ENCODE measurements around the gene GALNTL6.
A peak's percentile ranks its signal among the peaks of the same experiment; 100 is the strongest.
"Not testable (repeated sequence)": the region's sequence is repeated elsewhere in the genome, so short reads cannot be mapped to it uniquely, and the experiment has no call there.

Gene GALNTL6

DNA sequence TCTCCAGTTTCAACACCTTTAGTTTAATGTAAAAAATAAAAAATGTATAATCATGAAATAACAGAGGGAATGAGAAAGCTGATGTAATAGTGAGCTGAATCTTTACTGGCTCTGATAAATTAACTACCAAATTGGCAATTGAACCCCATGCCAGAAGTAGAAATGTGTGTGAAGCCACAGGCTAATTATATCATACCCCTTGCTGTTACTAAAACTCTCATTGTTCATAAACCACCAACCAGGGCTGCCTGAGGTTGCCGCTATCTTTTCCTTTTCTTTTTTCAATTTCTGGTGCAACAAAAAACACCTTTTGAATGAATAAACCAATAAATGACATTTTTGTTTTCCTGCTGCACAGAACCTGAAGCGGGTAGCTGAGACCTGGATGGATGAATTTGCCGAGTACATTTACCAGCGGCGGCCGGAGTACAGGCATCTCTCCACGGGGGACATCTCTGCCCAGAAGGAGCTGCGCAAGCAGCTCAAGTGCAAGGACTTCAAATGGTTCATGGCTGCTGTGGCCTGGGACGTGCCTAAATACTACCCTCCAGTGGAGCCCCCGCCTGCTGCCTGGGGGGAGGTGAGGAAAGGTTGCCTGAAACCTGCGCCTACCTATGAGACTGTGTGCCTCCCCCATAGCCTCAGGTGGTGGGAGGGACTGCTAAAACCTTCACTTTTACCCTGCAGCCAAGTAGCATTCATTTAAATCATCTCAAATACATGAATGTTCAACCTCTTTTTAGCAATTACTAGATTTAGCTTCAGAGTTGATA lies 1138.7 kb downstream of the GALNTL6 start:
- no peak overlapping the region for H3K4me3 ChIP-seq (ENCODE audit: low read depth, low read length)
- no peak for DNase-seq (ENCODE audit: low read depth)
- TF ChIP-seq, protein P1, sequence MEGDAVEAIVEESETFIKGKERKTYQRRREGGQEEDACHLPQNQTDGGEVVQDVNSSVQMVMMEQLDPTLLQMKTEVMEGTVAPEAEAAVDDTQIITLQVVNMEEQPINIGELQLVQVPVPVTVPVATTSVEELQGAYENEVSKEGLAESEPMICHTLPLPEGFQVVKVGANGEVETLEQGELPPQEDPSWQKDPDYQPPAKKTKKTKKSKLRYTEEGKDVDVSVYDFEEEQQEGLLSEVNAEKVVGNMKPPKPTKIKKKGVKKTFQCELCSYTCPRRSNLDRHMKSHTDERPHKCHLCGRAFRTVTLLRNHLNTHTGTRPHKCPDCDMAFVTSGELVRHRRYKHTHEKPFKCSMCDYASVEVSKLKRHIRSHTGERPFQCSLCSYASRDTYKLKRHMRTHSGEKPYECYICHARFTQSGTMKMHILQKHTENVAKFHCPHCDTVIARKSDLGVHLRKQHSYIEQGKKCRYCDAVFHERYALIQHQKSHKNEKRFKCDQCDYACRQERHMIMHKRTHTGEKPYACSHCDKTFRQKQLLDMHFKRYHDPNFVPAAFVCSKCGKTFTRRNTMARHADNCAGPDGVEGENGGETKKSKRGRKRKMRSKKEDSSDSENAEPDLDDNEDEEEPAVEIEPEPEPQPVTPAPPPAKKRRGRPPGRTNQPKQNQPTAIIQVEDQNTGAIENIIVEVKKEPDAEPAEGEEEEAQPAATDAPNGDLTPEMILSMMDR (conservative IDR thresholded peaks at IDR 0.05; ENCODE audit: low read depth, low read length), result no peak

DNA sequence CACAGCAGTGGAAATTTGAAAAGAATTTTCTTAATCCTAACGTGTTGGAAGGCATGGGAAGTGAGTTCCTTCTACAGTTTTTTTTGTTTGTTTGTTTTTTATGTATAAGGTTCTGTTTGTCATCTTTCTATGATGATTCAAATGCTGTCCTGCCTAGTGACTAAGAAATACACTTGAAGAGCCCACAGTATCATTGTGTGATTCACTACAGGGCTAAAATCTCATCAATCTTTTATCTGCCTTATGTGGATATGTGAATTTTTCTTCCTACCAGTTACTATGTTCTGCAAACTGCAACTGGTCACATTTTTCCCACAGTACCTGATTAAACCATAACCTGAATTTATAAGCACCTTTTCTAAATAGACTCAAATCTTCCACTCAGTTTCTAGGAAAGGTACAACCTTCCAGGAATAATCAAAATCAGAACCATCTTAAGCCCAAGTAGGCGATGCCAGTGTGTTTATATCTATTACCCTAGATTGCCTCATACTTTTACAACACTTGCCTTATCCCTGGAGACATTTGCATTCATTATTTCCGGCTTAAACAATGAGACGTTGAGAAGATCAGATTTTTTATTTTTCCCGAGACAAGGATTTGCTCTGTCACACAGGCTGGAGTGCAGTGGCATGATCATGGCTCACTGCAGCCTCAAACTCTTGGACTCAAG lies 1140.8 kb downstream of the GALNTL6 start:
- no peak for DNase-seq (ENCODE audit: low read depth)
- TF ChIP-seq, protein P1 (conservative IDR thresholded peaks at IDR 0.05; ENCODE audit: low read depth, low read length), result no peak
- no peak overlapping the region for H3K4me3 ChIP-seq (ENCODE audit: low read depth, low read length)

DNA sequence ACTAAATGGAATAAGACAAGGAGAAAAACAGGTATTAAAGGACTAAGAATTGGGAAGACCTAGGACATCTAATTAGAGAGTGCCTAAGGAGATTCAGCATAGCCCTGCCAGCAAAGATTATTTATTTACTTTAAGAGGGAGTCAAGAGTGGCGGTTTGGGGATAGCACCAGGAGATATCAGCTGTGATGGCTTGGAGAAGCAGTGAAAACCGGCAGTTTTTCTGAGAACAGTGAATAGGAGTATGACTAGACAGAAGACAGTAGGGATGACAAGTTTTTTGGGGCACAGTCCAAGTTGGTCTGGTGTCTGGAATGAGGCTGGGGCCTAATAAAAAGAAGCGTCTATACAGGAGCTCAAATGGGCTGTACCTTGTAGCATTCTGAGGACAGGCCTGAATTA lies 1143.1 kb downstream of the GALNTL6 start:
- DNase-seq (ENCODE audit: low read depth); H3K4me3 ChIP-seq (ENCODE audit: low read depth, low read length): not testable (repeated sequence)

DNA sequence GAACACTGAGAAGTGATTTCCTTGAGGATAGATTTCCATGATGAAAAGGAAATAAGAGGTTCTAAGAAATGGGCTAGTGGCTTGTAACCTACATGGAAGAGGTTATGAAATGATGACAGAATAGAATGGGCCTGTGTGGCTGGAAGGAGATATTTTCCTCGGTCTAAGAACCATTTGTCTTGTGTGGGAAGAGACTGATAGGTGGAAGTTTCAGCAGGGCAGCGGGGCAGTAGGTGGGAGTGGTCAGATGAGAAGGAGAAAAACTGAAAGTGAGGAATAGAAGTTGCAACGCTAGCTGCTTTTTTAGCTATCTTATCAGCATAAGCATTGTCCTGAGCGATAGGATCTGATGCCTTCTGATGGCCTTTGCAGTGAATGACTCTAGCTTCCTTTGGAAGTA lies 1144.0 kb downstream of the GALNTL6 start:
- no peak overlapping the region for H3K4me3 ChIP-seq (ENCODE audit: low read depth, low read length)
- TF ChIP-seq, protein P1 (conservative IDR thresholded peaks at IDR 0.05; ENCODE audit: low read depth, low read length), result no peak
- DNase-seq (ENCODE audit: low read depth), result no peak

DNA sequence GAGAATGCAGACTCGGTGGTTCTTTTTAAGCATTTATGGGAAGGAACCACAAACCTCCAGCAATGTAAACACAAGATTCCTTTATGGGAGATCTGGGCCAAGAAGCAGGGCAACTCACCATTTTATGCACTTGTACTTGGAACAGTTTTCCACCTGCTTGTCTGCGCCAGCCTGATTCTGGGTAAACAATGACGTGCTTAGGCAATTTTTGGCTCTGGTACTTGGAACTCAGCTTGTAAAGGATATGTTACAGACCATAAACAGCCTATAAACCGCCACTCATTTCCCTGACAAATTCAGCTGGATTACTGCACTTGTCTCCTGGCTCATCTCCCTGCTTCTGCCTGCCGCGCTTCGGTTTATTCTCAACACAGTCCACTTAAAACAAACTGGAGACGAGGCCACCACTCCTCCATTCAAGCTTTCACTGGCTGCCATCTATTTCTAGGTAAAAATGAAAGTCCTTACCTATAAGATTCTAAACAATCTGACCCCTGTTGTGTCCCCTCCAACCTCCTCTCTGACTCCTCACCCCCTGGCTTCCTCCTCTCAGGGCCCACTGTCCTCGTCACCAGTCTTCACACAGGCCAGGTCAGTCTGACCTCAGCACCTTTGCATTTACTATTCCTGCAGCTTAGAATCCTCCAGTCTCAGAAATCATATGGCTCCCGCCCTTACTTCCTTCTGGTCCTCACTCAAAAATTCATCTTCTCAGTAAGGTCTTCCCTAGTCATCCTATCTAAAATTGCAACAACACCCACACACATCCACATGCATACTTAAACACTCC lies 1149.6 kb downstream of the GALNTL6 start:
- H3K4me3 ChIP-seq (ENCODE audit: low read depth, low read length), result no peak overlapping the region
- TF ChIP-seq, protein P1 (conservative IDR thresholded peaks at IDR 0.05; ENCODE audit: low read depth, low read length), result no peak
- DNase-seq (ENCODE audit: low read depth), result peak; percentile 33

DNA sequence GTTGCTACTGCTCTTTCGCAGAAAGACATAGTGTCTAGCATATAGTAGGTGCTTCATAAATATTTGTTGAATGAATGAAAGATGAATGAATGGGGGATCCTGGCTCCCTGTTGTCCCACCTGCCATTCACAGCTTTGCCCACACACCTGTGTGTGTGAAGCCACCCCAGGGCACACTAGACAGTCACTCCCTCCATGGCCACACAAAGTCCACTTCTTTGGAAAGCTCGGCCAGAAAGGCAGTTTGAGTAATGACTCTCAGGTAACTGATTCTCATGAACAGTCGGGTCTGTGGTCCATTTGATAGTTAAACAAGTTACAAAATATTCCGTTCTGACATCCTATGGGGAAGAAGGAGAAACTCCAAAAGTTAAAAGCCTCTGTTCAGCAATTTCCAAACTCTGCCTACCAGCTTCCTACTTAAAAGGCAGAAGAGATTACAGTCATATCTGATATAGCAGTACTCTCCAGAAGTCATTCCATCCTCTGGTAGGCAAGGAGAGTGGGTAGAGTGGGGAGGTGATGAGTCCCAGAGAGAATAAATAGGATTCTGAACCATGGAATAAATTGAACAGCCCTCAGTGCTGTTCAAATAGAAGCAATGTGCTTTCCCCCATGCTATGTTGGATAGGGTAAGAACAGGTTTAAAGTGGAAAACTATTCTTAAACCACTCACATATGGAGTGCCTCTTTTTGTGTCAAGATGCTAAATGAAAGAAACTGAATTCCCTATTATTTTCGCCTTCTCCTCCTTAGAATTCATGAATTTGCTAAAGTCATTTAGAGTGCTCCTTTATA lies 1150.5 kb downstream of the GALNTL6 start:
- no peak for DNase-seq (ENCODE audit: low read depth)
- no peak overlapping the region for H3K4me3 ChIP-seq (ENCODE audit: low read depth, low read length)
- TF ChIP-seq, protein P1 (conservative IDR thresholded peaks at IDR 0.05; ENCODE audit: low read depth, low read length), result no peak

DNA sequence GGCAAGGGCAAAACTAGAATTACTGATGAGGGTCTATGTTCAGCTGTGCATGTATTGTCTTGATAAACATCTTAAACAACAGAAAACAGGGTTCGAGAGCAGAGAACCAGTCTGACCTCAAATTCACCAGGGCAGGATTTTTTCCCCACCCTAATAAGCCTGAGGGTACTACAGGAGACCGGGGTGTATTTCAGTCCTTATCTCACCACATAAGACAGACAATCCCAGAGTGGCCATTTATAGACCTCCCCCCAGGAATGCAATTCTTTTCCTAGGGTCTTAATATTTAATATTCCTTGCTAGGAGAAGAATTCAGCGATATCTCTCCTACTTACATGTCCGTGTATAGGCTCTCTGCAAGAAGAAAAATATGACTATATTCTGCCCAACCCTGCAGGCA lies 1157.0 kb downstream of the GALNTL6 start:
- not testable (repeated sequence) for H3K4me3 ChIP-seq (ENCODE audit: low read depth, low read length); DNase-seq (ENCODE audit: low read depth)
